Kidney (tissue), 14 donors: ENCODE measurements around the gene CHIT1. TPM values are rescaled to one million over a fixed set of nuclear protein-coding genes. Genes with fewer than 3 reads are reported as not detected.

Source experiments
- DNase-seq, 5 donors: peaks; one replicate each; pipeline ENCODE4 v3.0.0-alpha.2; 2013 to 2020
- FAIRE-seq: peaks from 2 replicates; lab custom pipeline; 2012; peaks lifted over from hg19 to GRCh38; lab: Jason Lieb, UNC
- H3K27ac ChIP-seq, 2 donors: one replicate each; pipeline ENCODE4 v1.7.0; 2013; ENCODE audit warnings: low read depth in 2 of 2, low read length in 2 of 2, inconsistent platforms in 1 of 2
- H3K27me3 ChIP-seq: one replicate; pipeline ENCODE4 v1.7.1; 2013; ENCODE audit warnings: low read length, inconsistent platforms; ENCODE audit not compliant: control insufficient read depth, insufficient read depth
- H3K36me3 ChIP-seq, 3 donors: one replicate each; pipeline versions ENCODE4 v1.7.0 to v1.7.1; 2013; ENCODE audit warnings: low read length in 3 of 3, control low read depth in 1 of 3, inconsistent platforms in 1 of 3; ENCODE audit not compliant: insufficient read depth in 3 of 3, control insufficient read depth in 2 of 3
- H3K4me1 ChIP-seq, 3 donors: one replicate each; pipeline versions ENCODE4 v1.7.0 to v1.7.1; 2013; ENCODE audit warnings: low read length in 3 of 3, inconsistent platforms in 1 of 3, low read depth in 1 of 3; ENCODE audit not compliant: control insufficient read depth in 2 of 3, insufficient read depth in 2 of 3
- H3K4me3 ChIP-seq, 3 donors: one replicate each; pipeline versions ENCODE4 v1.7.0 to v1.8.1; 2013; ENCODE audit warnings: low read length in 3 of 3, control low read depth in 1 of 3, inconsistent platforms in 1 of 3
- H3K9ac ChIP-seq, 3 donors: one replicate each; pipeline versions ENCODE4 v1.7.0 to v1.7.1; 2013; ENCODE audit warnings: low read length in 3 of 3, control low read depth in 1 of 3, inconsistent platforms in 1 of 3
- H3K9me3 ChIP-seq, 3 donors: one replicate each; pipeline versions ENCODE4 v1.7.0 to v1.7.1; 2013; ENCODE audit warnings: low read length in 3 of 3, control low read depth in 1 of 3, inconsistent platforms in 1 of 3; ENCODE audit not compliant: control insufficient read depth in 2 of 3, insufficient read depth in 1 of 3
- CTCF ChIP-seq: IDR thresholded peaks from 3 replicates; pipeline ENCODE4 v1.5.1; 2012; ENCODE audit warnings: mild to moderate bottlenecking, moderate library complexity, borderline replicate concordance; ENCODE audit not compliant: insufficient read depth; ENCODE audit errors: extremely low read depth
- intact Hi-C: fragments of 100-400 bp; cut with DNase I; formaldehyde crosslinking; loops from one replicate; pipeline ENCODE4 v1.11.1; 2022
- polyA plus RNA-seq: library from polyadenylated mRNA; stranded (reverse); fragments of 350-450 nt; fragmentation: Illumina TruSeq; extraction: RNeasy Lipid Tissue Mini Kit (QIAGEN cat#74804); gene quantifications from one replicate; pipeline ENCODE4 v1.2.3, GENCODE V29; 2014; ENCODE audit warnings: low read depth, low replicate concordance; ENCODE audit not compliant: insufficient read depth
- total RNA-seq: library from RNA; stranded (reverse); fragmentation: NEBNext Ultra II Directional; extraction: Animal tissue kit (Norgen Biotek cat#: 25700); gene quantifications from one replicate; pipeline ENCODE4 v1.2.1, GENCODE V29; 2021
- donor health status: control.
- donor health status: control.
- donor health status: control.
- donor health status: control.
- donor health status: control.
- donor health status: DM: yes; HTN: yes; CAD: no.
- donor health status: Normal renal cell carcinoma (clear cell type).

CHIT1 gene
- total and polyA plus RNA-seq, 2 donors from 2014 or later = 1.1 TPM; not detected in 1

- DNase-seq (no peak), FAIRE-seq (no peak)
- no peak for TF ChIP-seq CTCF
- no peak overlapping the region for H3K4me3 ChIP-seq
- H3K4me1 ChIP-seq = peaks cover 0 to 12% (median 2%) of the 10 kb centered on the region in 3 donors
- H3K27ac ChIP-seq = no peak overlapping the region
- no peaks in the 10 kb centered on the region for H3K27me3 ChIP-seq
- no peak overlapping the region for H3K9ac ChIP-seq
- intact Hi-C loops = loop anchor here (5.0 to 10.0 kb wide), 2 partner anchors 62 to 224 kb away; partner anchors contain the start of gene OPTC
- H3K36me3 ChIP-seq = no peaks in the 10 kb centered on the region
- H3K9me3 ChIP-seq = no peaks in the 10 kb centered on the region
These were observed 41.0 kb upstream of the CHIT1 start for GRCh38 chr1:203270448-203270847.

GRCh38 chr1:203269654-203270020 lies 40.2 kb upstream of the CHIT1 start:
- intact Hi-C loops = loop anchor here (5.0 to 10.0 kb wide), 2 partner anchors 63 to 225 kb away; partner anchors contain the start of gene OPTC
- DNase-seq = peak in 1 of 5 donors; percentile 7
- Histone ChIP-seq H3K27ac (no peak overlapping the region), H3K4me3 (no peak overlapping the region), H3K27me3 (no peaks in the 10 kb centered on the region), H3K4me1 (peaks cover 0 to 12% (median 0%) of the 10 kb centered on the region in 3 donors), H3K36me3 (no peaks in the 10 kb centered on the region), H3K9me3 (no peaks in the 10 kb centered on the region), H3K9ac (no peak overlapping the region)
- TF ChIP-seq CTCF = no peak
- no peak for FAIRE-seq

GRCh38 chr1:203268901-203269653 lies 39.6 kb upstream of the CHIT1 start:
- Histone ChIP-seq H3K36me3 (no peaks in the 10 kb centered on the region), H3K9ac (no peak overlapping the region), H3K27me3 (no peaks in the 10 kb centered on the region), H3K9me3 (no peaks in the 10 kb centered on the region), H3K27ac (no peak overlapping the region), H3K4me3 (no peak overlapping the region), H3K4me1 (peaks cover 0 to 12% (median 0%) of the 10 kb centered on the region in 3 donors)
- DNase-seq = peak in 4 of 5 donors; percentile 61 to 94 (median 74)
- intact Hi-C loops = no loop called here
- no peak for FAIRE-seq
- TF ChIP-seq CTCF = peak; percentile 99
